Measurements from ENCODE around the gene STK24. TPM values are rescaled to one million over a fixed set of nuclear protein-coding genes. Genes with fewer than 3 reads are reported as not detected.

The STK24 gene
- total and polyA plus RNA-seq, 2 of the 4 experiments (the other 2 are of a cell fraction): 29.2 to 43.4 TPM

DNA sequence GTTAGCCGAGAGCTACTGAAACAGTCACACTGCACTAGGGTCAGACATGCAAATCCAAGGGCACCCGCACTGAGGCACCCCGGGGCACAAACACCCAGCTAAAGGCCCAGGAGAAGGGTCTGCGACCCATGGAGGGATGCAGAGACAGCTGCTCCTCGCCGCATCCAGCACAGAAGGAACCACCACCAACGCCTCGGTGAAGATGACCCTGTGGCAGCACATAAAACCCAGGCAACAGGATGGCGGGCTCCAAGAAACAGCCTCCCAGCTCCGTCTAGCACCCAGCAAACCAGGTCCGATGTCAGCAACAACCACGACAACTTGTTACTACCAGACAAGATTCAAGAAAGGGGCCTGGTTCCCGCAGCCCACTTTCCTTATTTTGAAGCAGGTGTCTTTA is 82.1 kb downstream of the STK24 start:
- 89% methylated on average over 6 of the region's 13 CpGs; no CpG with 5 or more reads in 1 of the 2 experiments for WGBS, 2 experiments (ENCODE audit: extremely low coverage in 2 of 2, insufficient read length in 1 of 2)
- dilution Hi-C loops (cut with HindIII; ENCODE audit: low sequenced_read_pairs, unreplicated experiment): no loop called here
- ChIA-PET POLR2A (ENCODE audit: unreplicated experiment) (no interaction called here), CTCF (interaction anchor here (0.6 kb wide), 1 partner anchor 60 kb away, joined by 7 read pairs; no protein-coding TSS in a partner anchor)
- DNase-seq (no peak), ATAC-seq (ENCODE audit: low read depth) (no peak)
- H3K4me1 ChIP-seq (ENCODE audit: control insufficient read depth, insufficient read depth, low read length): peaks cover 17% of the 10 kb centered on the region
- no peak overlapping the region for H3K27ac ChIP-seq (ENCODE audit: insufficient read depth, low read length)
- H3K27me3 ChIP-seq (ENCODE audit: control insufficient read depth, insufficient read depth, low read length): no peaks in the 10 kb centered on the region
- peaks cover 69% of the 10 kb centered on the region for H4K20me1 ChIP-seq (ENCODE audit: insufficient read depth, low read length)
- H3K9me3 ChIP-seq (ENCODE audit: control insufficient read depth, insufficient read depth, low read length): no peaks in the 10 kb centered on the region
- H2BK120ac ChIP-seq (ENCODE audit: low read depth, low read length): no peak overlapping the region
- H4K91ac ChIP-seq (ENCODE audit: insufficient read depth, low read depth, low read length): no peak overlapping the region
- H2BK5ac ChIP-seq (ENCODE audit: low read depth, low read length, poor library complexity, severe bottlenecking): no peak overlapping the region
- H3K14ac ChIP-seq (replicated peaks; ENCODE audit: low read depth, low read length): no peak overlapping the region
- H3K4me2 ChIP-seq (ENCODE audit: low read depth, low read length): no peak overlapping the region
- in situ Hi-C loops (cut with MboI; ENCODE audit: low sequenced_read_pairs): no loop called here
- H3K9me1 ChIP-seq (ENCODE audit: insufficient read depth, low read length): peaks cover 36% of the 10 kb centered on the region
- H3K56ac ChIP-seq (ENCODE audit: extremely low read depth, insufficient read depth, low read length): no peak overlapping the region
- H2AK9ac ChIP-seq (replicated peaks; ENCODE audit: low read depth, low read length, poor library complexity): no peak overlapping the region
- H2AFZ ChIP-seq (replicated peaks; ENCODE audit: low read length, poor library complexity): no peak overlapping the region
- H3K36me3 ChIP-seq (ENCODE audit: control insufficient read depth, insufficient read depth, low read length): peaks cover 8% of the 10 kb centered on the region; the same call in 1 of the 2 replicates
- no peak overlapping the region for H4K8ac ChIP-seq (ENCODE audit: low read depth in 2 of 2, low read length in 2 of 2)
- H3K79me1 ChIP-seq (ENCODE audit: low read depth in 1 of 2, low read length in 2 of 2): peaks cover 57 to 87% of the 10 kb centered on the region in 2 experiments
- 0 out of 2 replicates have a peak overlapping the region, but pooled peaks have one; percentile 60 for H3K23ac ChIP-seq (ENCODE audit: low read depth, low read length)
- no peak for TF ChIP-seq RAD21 (IDR thresholded peaks at IDR 0.05; ENCODE audit: low read length)
- no peak for TF ChIP-seq MAZ (IDR thresholded peaks at IDR 0.05; ENCODE audit: borderline replicate concordance, low read depth, low read length)
- TF ChIP-seq RCOR1 (IDR thresholded peaks at IDR 0.05; ENCODE audit: insufficient replicate concordance, low read length): no peak
- TF ChIP-seq, protein P1, sequence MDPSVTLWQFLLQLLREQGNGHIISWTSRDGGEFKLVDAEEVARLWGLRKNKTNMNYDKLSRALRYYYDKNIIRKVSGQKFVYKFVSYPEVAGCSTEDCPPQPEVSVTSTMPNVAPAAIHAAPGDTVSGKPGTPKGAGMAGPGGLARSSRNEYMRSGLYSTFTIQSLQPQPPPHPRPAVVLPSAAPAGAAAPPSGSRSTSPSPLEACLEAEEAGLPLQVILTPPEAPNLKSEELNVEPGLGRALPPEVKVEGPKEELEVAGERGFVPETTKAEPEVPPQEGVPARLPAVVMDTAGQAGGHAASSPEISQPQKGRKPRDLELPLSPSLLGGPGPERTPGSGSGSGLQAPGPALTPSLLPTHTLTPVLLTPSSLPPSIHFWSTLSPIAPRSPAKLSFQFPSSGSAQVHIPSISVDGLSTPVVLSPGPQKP (IDR thresholded peaks at IDR 0.05; ENCODE audit: borderline replicate concordance, low read depth, low read length): no peak
- TF ChIP-seq BHLHE40 (IDR thresholded peaks at IDR 0.05; ENCODE audit: low read depth, low read length): no peak
- TF ChIP-seq SMC3 (IDR thresholded peaks at IDR 0.05; ENCODE audit: low read depth, low read length): no peak
- TF ChIP-seq NFE2L2 (IDR thresholded peaks at IDR 0.05; ENCODE audit: low read depth, low read length): no peak
- TF ChIP-seq MAFK (IDR thresholded peaks at IDR 0.05; ENCODE audit: low read depth, low read length): no peak
- TF ChIP-seq CEBPB (IDR thresholded peaks at IDR 0.05; ENCODE audit: low read depth, low read length): no peak
- no peak overlapping the region for H2AK5ac ChIP-seq (ENCODE audit: low read depth, low read length)
- no peak overlapping the region for H3K4ac ChIP-seq (ENCODE audit: low read depth, low read length)
- intact Hi-C loops (cut with micrococcal nuclease): no loop called here
- no peak overlapping the region for H3K18ac ChIP-seq (ENCODE audit: low read depth, low read length)
- H4K5ac ChIP-seq (ENCODE audit: low read depth, low read length): no peak overlapping the region
- H3K9ac ChIP-seq (ENCODE audit: low read depth, low read length): no peak overlapping the region
- H2BK15ac ChIP-seq (ENCODE audit: low read depth, low read length): no peak overlapping the region
- H2BK20ac ChIP-seq (ENCODE audit: low read depth, low read length): no peak overlapping the region
- no peak overlapping the region for H3K4me3 ChIP-seq (ENCODE audit: insufficient read depth, low read depth, low read length)
- BruUV-seq (replicated peaks): no TSS peak
